ENCODE results near the gene IL34. TPM values are rescaled to one million over a fixed set of nuclear protein-coding genes. Genes with fewer than 3 reads are reported as not detected.

Gene IL34
- total RNA-seq, 6 experiments from 2014 or later: 0.09 TPM; not detected in 4

- Mint-ChIP-seq H3K4me3 (peak overlapping the region; percentile 72), H3K4me1 (ENCODE audit: low read depth) (peaks cover 69% of the 10 kb centered on the region), H3K9me3 (no peaks in the 10 kb centered on the region), H3K27me3 (ENCODE audit: insufficient read depth) (peaks cover 5% of the 10 kb centered on the region), H3K36me3 (ENCODE audit: low read depth) (no peaks in the 10 kb centered on the region; the same call in 1 of the 2 replicates), H3K27ac (peak overlapping the region; percentile 100)
- peak; percentile 97 for DNase-seq
- TF ChIP-seq, protein P1, sequence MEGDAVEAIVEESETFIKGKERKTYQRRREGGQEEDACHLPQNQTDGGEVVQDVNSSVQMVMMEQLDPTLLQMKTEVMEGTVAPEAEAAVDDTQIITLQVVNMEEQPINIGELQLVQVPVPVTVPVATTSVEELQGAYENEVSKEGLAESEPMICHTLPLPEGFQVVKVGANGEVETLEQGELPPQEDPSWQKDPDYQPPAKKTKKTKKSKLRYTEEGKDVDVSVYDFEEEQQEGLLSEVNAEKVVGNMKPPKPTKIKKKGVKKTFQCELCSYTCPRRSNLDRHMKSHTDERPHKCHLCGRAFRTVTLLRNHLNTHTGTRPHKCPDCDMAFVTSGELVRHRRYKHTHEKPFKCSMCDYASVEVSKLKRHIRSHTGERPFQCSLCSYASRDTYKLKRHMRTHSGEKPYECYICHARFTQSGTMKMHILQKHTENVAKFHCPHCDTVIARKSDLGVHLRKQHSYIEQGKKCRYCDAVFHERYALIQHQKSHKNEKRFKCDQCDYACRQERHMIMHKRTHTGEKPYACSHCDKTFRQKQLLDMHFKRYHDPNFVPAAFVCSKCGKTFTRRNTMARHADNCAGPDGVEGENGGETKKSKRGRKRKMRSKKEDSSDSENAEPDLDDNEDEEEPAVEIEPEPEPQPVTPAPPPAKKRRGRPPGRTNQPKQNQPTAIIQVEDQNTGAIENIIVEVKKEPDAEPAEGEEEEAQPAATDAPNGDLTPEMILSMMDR (IDR thresholded peaks at IDR 0.05): no peak
These were observed 60.6 kb downstream of the IL34 start for GRCh38 chr16:70706948-70707465.

DNA sequence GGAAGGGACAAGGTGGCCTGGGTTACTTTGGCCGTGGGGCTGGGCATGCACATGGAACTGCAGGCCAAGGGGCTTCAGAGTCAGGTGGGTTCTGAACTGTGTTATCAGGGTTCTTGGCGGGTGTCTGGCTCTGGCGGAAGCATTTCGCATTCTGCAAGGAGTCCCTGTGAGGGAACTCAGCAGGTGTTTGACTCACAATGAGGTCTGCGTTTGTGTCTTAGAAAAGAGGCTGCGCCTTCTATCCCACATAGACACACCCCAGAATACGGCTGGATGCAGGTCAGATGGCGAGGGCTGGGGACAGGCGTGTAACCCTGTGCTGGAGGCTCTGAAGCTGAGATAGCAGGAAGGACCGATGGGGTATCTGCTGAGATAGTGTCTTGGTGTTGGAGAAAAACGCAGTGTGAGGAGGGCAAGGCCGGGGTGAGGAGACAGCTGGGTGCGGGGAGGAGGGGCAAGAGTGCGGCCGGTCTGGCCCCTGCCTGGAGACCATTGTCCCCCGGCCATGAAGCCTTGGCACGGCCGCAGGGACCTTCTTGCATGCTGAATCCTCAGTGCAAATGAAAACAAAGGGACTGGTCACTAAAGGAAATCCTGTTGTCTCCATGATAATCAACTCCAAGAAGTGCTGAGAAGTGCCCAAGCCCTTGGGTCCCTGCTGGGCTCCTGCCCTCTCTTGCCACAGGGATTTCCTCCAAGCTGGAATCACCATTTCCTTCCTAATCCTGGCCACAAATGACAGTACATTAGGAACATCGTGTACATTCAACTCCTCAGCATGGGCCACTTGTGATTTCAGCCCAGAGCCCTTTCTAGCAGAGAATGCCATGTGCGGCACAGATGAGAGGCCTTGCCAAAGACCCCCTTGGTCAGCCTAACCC, 62.2 kb downstream of the IL34 start:
- no peaks in the 10 kb centered on the region; the same call in 1 of the 2 replicates for H3K36me3 Mint-ChIP-seq (ENCODE audit: low read depth)
- no peaks in the 10 kb centered on the region for H3K9me3 Mint-ChIP-seq
- no peak for DNase-seq
- peak overlapping the region; percentile 100 for H3K27ac Mint-ChIP-seq
- H3K27me3 Mint-ChIP-seq (ENCODE audit: insufficient read depth): peaks cover 3% of the 10 kb centered on the region
- H3K4me1 Mint-ChIP-seq (ENCODE audit: low read depth): peaks cover 62% of the 10 kb centered on the region
- TF ChIP-seq, protein P1 (IDR thresholded peaks at IDR 0.05): no peak
- no peak overlapping the region for H3K4me3 Mint-ChIP-seq

- no peaks in the 10 kb centered on the region for H3K9me3 Mint-ChIP-seq
- H3K4me1 Mint-ChIP-seq (ENCODE audit: low read depth): peaks cover 62% of the 10 kb centered on the region
- H3K4me3 Mint-ChIP-seq: no peak overlapping the region
- TF ChIP-seq, protein P1 (IDR thresholded peaks at IDR 0.05): no peak
- H3K36me3 Mint-ChIP-seq (ENCODE audit: low read depth): no peaks in the 10 kb centered on the region; the same call in 1 of the 2 replicates
- H3K27me3 Mint-ChIP-seq (ENCODE audit: insufficient read depth): peaks cover 3% of the 10 kb centered on the region
- H3K27ac Mint-ChIP-seq: no peak overlapping the region
- DNase-seq: no peak
These were observed 63.1 kb downstream of the IL34 start for GRCh38 chr16:70709457-70709856.

- Mint-ChIP-seq H3K4me1 (ENCODE audit: low read depth) (peaks cover 62% of the 10 kb centered on the region), H3K4me3 (no peak overlapping the region), H3K9me3 (no peaks in the 10 kb centered on the region), H3K27ac (no peak overlapping the region), H3K27me3 (ENCODE audit: insufficient read depth) (peaks cover 3% of the 10 kb centered on the region), H3K36me3 (ENCODE audit: low read depth) (no peaks in the 10 kb centered on the region; the same call in 1 of the 2 replicates)
- TF ChIP-seq, protein P1 (IDR thresholded peaks at IDR 0.05): no peak
- DNase-seq: no peak
These were observed 63.6 kb downstream of the IL34 start for GRCh38 chr16:70709942-70710341.

Other genes starting within 250 kb of the IL34 start
- gene ST3GAL2, start 207.5 kb upstream of the IL34 start, total RNA-seq (2021; fragmentation: NEBNext Ultra II Directional; extraction: Animal tissue kit (Norgen Biotek cat#: 25700)): 10 to 100 TPM; 25.4 to 31.2 (median 26.3) TPM
- gene FCSK, start 192.0 kb upstream of the IL34 start, total RNA-seq (2021; fragmentation: NEBNext Ultra II Directional; extraction: Animal tissue kit (Norgen Biotek cat#: 25700)): 1 to 10 TPM; 5.1 to 7.1 (median 6.1) TPM
- 10 to 100 TPM; 70.2 to 91.7 (median 80.2) TPM for gene COG4, start 123.0 kb upstream of the IL34 start, total RNA-seq (2021; fragmentation: NEBNext Ultra II Directional; extraction: Animal tissue kit (Norgen Biotek cat#: 25700))
- 100 to 1,000 TPM; 289 to 358 (median 312) TPM for gene SF3B3, start 122.7 kb upstream of the IL34 start, total RNA-seq (2021; fragmentation: NEBNext Ultra II Directional; extraction: Animal tissue kit (Norgen Biotek cat#: 25700))
- gene MTSS2, start 39.5 kb downstream of the IL34 start, total RNA-seq (2021; fragmentation: NEBNext Ultra II Directional; extraction: Animal tissue kit (Norgen Biotek cat#: 25700)): 10 to 100 TPM; 82.0 to 96.1 (median 86.5) TPM
- 10 to 100 TPM; 34.5 to 45.5 (median 37.6) TPM for gene VAC14, start 154.6 kb downstream of the IL34 start, total RNA-seq (2021; fragmentation: NEBNext Ultra II Directional; extraction: Animal tissue kit (Norgen Biotek cat#: 25700))